Erythroblast (primary cell): ENCODE measurements around the gene NRF1.

Source experiments
- GATA1 ChIP-seq: IDR thresholded peaks from 2 replicates; pipeline ENCODE4 v1.6.1; 2011; ENCODE audit warnings: low read depth, mild to moderate bottlenecking, control low read depth, low read length, moderate library complexity
- POLR2A ChIP-seq: IDR thresholded peaks from 2 replicates; pipeline ENCODE4 v1.6.1; 2011; ENCODE audit warnings: mild to moderate bottlenecking, low read length

- TF ChIP-seq POLR2A (peak; percentile 35), GATA1 (peak; percentile 93)
Measured at GRCh38 chr7:129750091-129750490, 138.6 kb downstream of the NRF1 start.
